HG03175 (cell line): ENCODE data around the gene DAAM1.

Experiments
- ATAC-seq: cut with Tn5 transposase; IDR thresholded peaks from one replicate; pipeline ENCODE4 v1.9.1; 2021; ENCODE audit warnings: mild to moderate bottlenecking, moderate library complexity; ENCODE audit not compliant: unreplicated experiment

Gene DAAM1

DNA sequence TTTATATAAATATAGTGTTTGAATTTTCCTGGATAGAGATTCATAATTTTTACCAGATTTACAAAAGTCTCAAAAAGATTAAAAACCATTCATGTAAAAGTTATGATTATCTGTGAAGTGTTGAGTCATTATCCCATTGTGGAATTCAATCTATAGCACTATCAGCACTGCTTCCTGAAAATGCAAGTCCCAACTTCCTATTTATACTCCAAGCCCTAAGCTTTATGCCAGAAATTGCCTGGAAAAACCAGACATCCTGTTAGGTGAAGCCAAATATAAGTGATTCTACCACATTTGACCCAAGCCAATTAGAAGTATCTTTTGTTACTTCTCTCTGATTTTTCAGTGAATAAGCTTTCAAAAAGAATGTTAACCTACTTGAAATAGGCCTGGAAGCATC, 147.6 kb downstream of the DAAM1 start:
- no peak for ATAC-seq

DNA sequence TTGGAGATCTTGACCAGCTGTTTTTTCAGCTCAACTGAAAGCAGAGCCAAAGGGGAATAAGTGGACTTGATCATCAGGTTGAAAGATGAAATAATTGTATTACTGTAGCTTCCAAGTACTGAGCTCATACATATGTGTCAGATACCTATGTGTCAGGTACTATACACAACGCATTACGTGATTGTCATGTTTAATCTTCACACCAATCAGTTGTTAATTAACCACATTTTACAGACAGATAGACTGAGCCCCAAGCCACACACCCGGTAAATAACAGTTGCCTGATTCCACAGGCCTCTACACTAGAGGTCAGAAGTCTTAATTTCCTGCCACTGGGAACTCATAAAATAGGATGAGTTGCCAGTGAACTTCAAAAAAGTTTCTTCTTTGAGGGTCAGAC, 148.2 kb downstream of the DAAM1 start:
- no peak for ATAC-seq

- no peak for ATAC-seq
Observed at GRCh38 chr14:59337141-59337611, 148.7 kb downstream of the DAAM1 start.

DNA sequence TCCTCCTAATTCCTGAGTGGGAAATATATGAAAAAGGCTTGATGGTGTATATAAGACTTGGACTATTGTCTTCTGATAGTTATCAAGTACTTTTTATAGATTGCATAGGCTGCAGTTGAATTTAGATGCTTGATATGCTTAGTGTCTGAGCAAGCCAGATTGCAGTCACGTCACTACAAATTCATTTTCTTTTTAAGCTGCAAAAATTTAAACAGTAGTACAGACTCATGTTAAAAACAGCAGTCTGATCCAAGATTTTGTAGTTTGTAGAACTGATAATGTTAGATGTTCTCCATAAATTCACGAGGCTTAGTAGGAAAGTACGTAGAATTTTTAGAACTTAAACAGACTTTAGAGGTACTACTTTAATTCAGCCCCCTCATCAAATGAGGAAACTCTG, 150.3 kb downstream of the DAAM1 start:
- no peak for ATAC-seq

DNA sequence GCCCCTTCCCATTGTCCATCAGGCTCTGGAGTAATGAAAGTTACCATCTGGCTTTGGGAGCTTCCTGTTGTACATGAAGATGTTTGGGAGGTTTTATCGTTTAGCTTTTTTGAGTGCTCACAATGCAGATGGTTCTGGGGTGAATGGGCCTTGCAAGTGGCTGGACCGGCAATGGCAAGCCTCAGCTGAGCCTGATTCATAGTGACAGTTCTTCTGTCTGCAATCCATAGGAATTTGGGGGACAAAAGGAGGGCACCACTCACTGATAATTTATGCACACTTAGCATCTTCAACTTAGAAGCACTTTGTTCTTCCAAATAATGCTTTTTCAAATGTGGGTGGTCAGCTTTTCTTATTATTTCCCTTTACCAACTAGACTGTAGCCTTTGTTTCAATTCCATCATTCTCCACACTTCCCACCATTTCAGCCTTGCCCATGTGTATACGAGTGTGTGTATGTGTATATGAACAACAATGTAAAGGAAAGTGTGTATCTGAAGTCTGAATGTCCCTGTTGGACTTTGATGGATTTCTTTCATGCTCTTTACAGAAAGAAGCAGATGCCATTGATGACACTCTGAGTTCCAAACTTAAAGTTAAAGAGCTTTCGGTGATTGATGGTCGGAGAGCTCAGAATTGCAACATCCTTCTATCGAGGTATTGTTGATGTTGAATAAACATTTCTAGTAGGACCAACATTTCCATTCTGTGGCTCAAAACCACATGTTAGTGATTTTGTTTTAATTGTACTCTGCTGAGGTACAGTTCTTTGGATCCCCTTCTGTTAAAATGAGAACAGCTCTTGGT, 151.3 kb downstream of the DAAM1 start:
- no peak for ATAC-seq

DNA sequence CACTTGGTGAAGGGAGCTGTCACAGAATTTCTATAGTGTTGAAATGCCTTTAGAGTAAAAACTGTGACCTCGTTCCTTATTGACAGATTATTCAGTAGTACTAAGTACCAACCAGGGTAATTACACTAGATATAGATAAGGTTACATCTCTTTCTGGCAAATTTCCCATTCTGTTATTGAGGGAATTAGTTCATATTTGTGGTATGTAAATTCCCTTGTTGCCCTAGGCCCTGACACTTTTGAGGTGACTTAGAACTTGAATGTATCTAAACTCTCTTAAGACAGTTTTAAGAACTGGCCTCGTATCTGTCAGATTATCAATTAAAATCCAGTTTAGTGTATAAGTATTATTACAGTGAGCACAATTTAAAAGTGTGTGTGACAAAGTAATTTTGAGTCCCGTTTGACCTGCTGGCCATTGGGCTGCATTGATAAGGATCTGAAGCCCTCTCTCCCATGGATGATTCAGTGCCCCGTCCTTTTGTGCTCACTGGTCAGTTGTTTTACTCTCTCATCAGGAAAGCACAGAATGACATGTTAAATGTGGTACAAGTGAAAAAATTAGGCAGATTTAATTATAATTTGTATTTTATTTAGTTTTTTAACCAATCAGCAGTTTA, 153.5 kb downstream of the DAAM1 start:
- no peak for ATAC-seq

GRCh38 chr14:59342516-59343484, 154.3 kb downstream of the DAAM1 start:
- ATAC-seq = no peak

DNA sequence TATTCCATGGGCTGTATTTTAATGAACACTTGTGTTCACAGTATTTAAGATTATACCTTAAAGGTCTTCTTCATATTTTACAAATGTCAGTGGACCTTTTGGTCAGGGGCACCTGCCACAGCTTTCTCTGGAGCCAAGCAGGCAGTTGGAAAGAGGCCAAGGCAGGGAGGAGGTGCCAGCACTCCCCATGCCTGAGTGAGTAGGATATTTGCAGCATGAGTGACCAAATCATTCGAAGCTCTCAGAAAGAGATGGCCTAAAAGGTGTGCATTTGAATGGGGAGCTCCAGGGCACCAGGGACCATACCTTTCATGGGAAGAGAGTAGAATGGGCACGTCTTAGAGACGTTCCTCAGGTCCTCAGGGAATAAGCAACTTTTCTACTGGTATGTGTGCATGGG, 155.1 kb downstream of the DAAM1 start:
- no peak for ATAC-seq

DNA sequence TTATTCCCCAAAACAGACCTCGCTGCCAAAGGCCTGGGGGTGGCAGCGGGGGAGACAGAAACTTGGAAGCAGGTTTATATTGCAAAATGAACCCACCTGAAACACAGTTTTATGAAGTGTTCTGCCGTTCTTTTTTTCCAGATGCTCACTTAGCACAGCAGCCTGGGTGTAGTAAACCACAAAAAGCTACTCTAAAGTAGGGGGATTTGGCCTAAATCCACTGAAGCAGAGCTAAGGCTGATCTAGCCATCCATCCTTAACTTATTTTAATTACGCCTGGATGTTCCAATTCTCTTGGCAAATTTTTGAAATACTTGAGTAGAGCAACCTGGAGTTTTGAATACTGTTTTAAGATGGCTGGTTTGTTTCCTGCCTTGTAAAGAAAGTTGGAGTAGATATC, 155.5 kb downstream of the DAAM1 start:
- ATAC-seq = no peak

DNA sequence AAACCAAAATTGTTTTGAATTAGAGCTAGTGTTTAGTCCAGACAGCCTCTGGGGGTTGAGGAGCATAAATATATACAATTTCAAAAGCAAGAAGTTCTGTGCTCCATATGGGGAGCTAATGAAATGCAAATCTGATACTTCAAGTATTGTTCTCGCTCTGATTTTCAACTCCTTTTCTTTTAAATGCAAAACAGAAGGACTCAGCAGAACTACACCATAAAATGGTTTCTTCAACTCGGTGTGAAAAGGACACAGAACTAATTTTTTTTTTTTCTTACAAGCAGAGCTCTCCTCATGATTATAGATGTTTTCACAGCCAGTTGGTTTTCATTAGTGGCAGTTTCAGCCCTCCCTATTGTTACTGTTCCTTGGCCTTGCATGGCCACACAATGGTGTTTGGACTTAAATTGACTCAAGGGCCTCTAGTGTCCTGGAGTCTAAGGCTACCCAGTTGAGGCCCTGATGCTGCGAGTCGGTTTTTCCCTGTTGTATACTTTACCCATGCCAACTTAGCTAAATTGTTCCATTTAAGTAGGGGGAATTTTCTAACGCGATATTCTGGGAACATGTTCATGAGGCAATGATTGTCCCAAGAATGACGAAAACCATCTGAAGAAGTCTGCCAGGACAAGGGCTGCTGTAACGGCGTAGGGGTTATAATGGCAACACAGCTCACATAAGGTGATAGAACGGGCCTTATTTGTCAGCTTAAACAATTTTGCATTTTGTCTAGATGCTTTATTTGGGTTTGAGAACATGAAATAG, 156.4 kb downstream of the DAAM1 start:
- no peak for ATAC-seq

DNA sequence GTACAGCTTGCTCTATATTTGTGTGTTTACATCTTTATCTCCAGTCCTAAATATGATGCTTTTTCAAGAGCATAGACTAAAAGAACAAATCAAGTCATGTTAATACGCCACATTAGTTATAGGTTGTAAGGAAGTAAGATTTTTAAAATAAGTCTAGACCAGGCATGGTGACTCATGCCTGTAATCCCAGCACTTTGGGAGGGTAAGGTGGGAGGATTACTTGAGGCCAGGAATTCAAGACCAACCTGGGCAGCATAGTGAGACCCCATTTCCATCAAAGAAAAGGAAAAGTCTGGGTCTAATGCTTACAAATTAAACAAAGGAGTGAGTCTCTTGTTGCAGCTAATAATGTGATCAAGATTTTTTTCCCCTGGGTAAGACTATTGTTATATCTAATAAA, 157.9 kb downstream of the DAAM1 start:
- no peak for ATAC-seq

DNA sequence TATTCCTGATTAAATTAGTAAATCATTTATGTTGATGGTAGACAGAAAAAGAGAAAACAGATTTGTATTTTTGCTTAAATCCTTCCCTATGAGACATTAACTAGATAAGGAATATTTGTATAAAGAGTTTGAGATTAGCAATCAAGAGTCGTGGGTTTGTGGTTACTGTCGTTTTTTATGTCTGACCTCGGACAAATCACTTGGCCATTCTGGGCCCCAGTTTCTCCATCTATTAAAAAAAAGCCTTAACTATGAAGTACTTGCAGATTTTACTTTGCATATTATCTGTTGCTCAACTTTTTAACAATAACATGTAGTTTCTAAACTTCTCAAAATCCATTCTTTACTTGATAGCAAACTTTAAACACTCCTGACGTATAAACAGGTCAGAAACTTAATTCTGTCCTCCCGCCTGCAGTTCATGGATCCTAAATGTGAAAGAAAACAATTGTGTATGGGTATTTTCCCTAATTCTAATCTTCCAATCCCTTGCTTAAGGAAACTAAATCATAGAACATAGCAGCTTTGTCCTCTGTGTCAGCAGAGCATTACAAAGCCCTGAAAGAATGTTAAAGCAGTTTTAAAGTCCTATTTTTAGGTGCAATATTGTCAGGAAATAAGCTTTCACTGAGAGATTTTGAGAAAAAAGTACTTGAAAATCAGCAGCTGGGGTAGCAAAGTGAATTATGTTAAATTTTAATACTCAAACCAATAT, 158.5 kb downstream of the DAAM1 start:
- ATAC-seq = no peak

GRCh38 chr14:59347511-59347900, 159.0 kb downstream of the DAAM1 start:
- ATAC-seq = no peak

DNA sequence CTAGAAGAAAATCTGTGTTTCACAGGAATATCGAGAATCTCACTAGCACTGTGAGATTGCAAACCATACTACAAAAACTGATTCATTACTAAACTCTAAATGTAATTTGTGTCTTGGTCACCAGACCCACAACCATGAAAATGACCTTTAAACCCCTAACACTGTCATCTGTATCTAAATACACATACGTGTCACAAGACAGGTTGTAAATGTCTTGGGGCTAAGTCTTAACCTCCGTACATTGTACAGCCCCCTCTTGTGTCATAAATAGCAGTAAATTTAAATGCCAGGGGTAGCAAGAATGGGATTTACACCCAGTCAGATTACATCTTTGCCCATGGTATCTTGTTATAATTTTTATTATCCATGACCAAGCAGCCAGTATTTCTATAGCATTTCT, 159.4 kb downstream of the DAAM1 start:
- ATAC-seq = no peak

DNA sequence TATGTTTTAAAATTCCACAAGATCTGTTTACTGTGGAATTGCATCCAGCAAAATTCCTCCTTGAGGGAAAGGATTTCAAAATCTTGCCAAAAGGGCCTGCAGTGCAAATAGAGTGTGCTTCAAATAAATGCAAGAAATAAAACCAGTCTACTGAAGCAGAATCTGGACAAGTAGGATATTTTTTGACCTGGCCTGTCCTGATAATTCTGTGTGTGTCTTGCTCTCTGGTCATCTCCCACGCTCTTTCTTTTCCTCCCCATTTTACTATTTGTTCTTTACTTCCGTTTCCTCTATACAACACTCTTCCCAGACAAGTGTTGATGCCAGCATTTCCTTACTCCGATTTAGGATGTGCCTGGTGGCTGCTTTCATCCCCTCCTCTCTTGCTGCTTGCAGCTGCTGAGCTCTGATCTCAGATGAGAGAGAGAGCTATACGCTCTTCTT, 160.8 kb downstream of the DAAM1 start:
- no peak for ATAC-seq

GRCh38 chr14:59352961-59353360, 164.5 kb downstream of the DAAM1 start:
- no peak for ATAC-seq

DNA sequence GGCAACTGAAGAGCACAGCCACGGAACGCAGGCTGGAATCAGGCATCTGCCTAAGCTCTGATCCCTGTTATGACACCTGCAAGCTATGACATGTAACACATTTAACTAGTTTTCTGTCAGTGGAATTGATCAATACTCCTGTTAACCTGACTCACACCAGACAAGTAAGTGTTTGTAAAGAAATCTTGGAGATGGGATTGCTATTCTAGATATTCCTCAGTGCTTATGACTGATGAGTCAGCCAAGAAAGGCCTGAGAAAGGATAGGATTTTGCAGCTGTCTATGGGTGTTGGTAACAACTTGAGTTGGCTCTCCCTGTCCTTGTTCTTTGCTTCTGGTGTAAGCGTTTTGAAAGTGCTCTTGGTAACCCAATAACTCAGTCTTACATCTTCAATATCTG, 166.2 kb downstream of the DAAM1 start:
- ATAC-seq = no peak

DNA sequence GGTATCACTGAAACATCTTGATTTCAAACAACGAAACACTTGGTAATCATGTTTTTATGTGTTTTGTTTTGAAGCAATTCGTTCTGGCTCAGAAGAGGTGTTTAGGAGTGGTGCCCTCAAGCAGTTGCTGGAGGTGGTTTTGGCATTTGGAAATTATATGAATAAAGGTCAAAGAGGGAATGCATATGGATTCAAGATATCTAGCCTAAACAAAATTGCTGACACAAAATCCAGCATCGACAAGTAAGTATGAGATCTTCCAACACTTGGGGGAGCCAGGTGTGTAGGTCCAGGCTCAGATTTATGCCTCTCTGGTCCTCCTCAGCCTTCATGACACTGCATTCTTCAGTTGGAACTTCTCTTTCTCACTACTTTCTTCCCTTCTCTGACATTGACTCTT, 166.6 kb downstream of the DAAM1 start:
- ATAC-seq = no peak

DNA sequence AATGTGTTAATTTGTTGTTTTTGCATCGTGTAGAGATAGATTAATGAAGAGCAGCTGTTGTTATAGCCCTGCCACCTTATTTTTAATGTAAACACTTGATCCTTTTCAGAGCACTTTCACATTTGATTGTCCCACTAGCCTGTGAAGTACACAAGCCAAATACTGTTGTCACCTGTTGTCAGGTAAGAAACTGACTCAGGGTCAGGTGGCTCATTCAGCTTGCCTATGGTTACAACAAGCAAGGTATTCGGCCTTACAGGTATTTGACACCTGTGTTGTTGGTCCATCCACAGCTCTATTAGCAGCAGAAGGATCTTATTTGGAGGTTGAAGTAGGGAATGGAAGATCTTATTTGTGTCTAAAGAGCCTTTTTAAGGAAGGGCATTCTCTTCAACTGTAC, 167.8 kb downstream of the DAAM1 start:
- peak; percentile 58 for ATAC-seq

- peak; percentile 64 for ATAC-seq
Observed at GRCh38 chr14:59356767-59357166, 168.3 kb downstream of the DAAM1 start.
